Common myeloid progenitor, CD34-positive (primary cell): ENCODE measurements around the gene CCDC50.

Source experiments
- CTCF ChIA-PET: fragments of 350-600 bp; sonication (Branson Sonifier 250); formaldehyde crosslinking; loops from one replicate; lab custom pipeline; 2021; ENCODE audit warnings: antibody characterized with exemption; lab: Charles Lee
- POLR2A ChIA-PET: fragments of 350-600 bp; sonication (Branson Sonifier 250); formaldehyde crosslinking; loops from one replicate; lab custom pipeline; 2021; ENCODE audit warnings: antibody characterized with exemption; lab: Charles Lee
- DNase-seq, 3 donors: peaks; one replicate each; pipeline versions ENCODE4 v3.0.0 to v3.0.0-alpha.2; 2013
- H3K27ac ChIP-seq, 2 experiments: 1 replicate in 1 of 2; 2 replicates in 1 of 2; pipeline ENCODE4 v1.7.0; 2013; ENCODE audit warnings: inconsistent platforms in 2 of 2, low read length in 2 of 2, mild to moderate bottlenecking in 2 of 2, low read depth in 1 of 2, moderate library complexity in 1 of 2; ENCODE audit not compliant: severe bottlenecking in 2 of 2, insufficient read depth in 1 of 2, poor library complexity in 1 of 2
- H3K27me3 ChIP-seq, 5 experiments: replicated peaks in 2 of 5; 1 replicate in 3 of 5; 2 replicates in 2 of 5; pipeline versions ENCODE4 v1.6.1 to v1.7.0; 2013; ENCODE audit warnings: low read length in 4 of 5, mild to moderate bottlenecking in 2 of 5, moderate library complexity in 2 of 5, inconsistent platforms in 1 of 5; ENCODE audit not compliant: insufficient read depth in 5 of 5, control insufficient read depth in 4 of 5
- H3K36me3 ChIP-seq, 4 experiments: 1 replicate in 2 of 4; 2 replicates in 2 of 4; pipeline versions ENCODE4 v1.6.1 to v1.7.0; 2013; ENCODE audit warnings: low read length in 3 of 4, control low read depth in 1 of 4, mild to moderate bottlenecking in 1 of 4; ENCODE audit not compliant: control insufficient read depth in 4 of 4, insufficient read depth in 4 of 4
- H3K4me1 ChIP-seq, 4 experiments: 1 replicate in 3 of 4; 2 replicates in 1 of 4; pipeline versions ENCODE4 v1.6.1 to v1.7.1; 2013; ENCODE audit warnings: low read length in 3 of 4, mild to moderate bottlenecking in 3 of 4, control low read depth in 1 of 4, inconsistent platforms in 1 of 4, moderate library complexity in 1 of 4; ENCODE audit not compliant: control insufficient read depth in 4 of 4, insufficient read depth in 4 of 4; ENCODE audit errors: control extremely low read depth in 1 of 4
- H3K4me3 ChIP-seq, 7 experiments: 1 replicate in 4 of 7; 2 replicates in 3 of 7; pipeline versions ENCODE4 v1.5.1 to v1.7.0; 2013; ENCODE audit warnings: mild to moderate bottlenecking in 7 of 7, low read length in 6 of 7, moderate library complexity in 6 of 7, inconsistent platforms in 2 of 7, low read depth in 2 of 7, control low read depth in 1 of 7; ENCODE audit not compliant: insufficient read depth in 4 of 7, control insufficient read depth in 1 of 7; ENCODE audit errors: extremely low read depth in 1 of 7
- H3K9me3 ChIP-seq, 5 experiments: 1 replicate in 4 of 5; 2 replicates in 1 of 5; pipeline versions ENCODE4 v1.6.1 to v1.7.1; 2013; ENCODE audit warnings: low read length in 4 of 5, mild to moderate bottlenecking in 2 of 5, inconsistent platforms in 1 of 5, low read depth in 1 of 5, moderate library complexity in 1 of 5; ENCODE audit not compliant: control insufficient read depth in 4 of 5, insufficient read depth in 2 of 5; ENCODE audit errors: control extremely low read depth in 1 of 5
- WGBS: methylation state at CpG from one replicate; pipeline ENCODE4 v1.1.5; 2013; ENCODE audit not compliant: insufficient coverage; 5-methylcytosine and 5-hydroxymethylcytosine counted together

Gene CCDC50

GRCh38 chr3:191363221-191363620, 34.0 kb downstream of the CCDC50 start:
- peaks cover 0 to 2% (median 0%) of the 10 kb centered on the region in 4 experiments for H3K4me1 ChIP-seq
- ChIA-PET CTCF (no interaction called here), POLR2A (no interaction called here)
- DNase-seq = no peak
- H3K27ac ChIP-seq = no peak overlapping the region
- H3K36me3 ChIP-seq = peaks cover 0 to 25% (median 6%) of the 10 kb centered on the region in 4 experiments
- H3K4me3 ChIP-seq = no peak overlapping the region
- WGBS = 96% methylated on average over 4 of the region's 4 CpGs
- H3K9me3 ChIP-seq = no peaks in the 10 kb centered on the region
- H3K27me3 ChIP-seq = no peaks in the 10 kb centered on the region

- ChIA-PET CTCF (interaction anchor here (0.7 to 1.4 kb wide), 2 partner anchors 17 to 28 kb away, joined by 3 read pairs; no protein-coding TSS in a partner anchor), POLR2A (no interaction called here)
- H3K4me1 ChIP-seq = peaks cover 0 to 2% (median under 1%) of the 10 kb centered on the region in 4 experiments
- DNase-seq = no peak
- H3K4me3 ChIP-seq = no peak overlapping the region
- WGBS = no CpG with 5 or more reads among the region's 2 CpGs
- no peak overlapping the region for H3K27ac ChIP-seq
- H3K9me3 ChIP-seq = no peaks in the 10 kb centered on the region
- peaks cover 0 to 14% (median 0%) of the 10 kb centered on the region in 4 experiments for H3K36me3 ChIP-seq
- H3K27me3 ChIP-seq = no peaks in the 10 kb centered on the region
Measured at GRCh38 chr3:191366675-191367074, 37.5 kb downstream of the CCDC50 start.

- CTCF ChIA-PET = interaction anchor here (1.5 kb wide), 1 partner anchor 11 kb away, joined by 3 read pairs; no protein-coding TSS in a partner anchor
- no peak overlapping the region for H3K4me3 ChIP-seq
- no peak overlapping the region for H3K27ac ChIP-seq
- H3K27me3 ChIP-seq = no peaks in the 10 kb centered on the region
- no peaks in the 10 kb centered on the region for H3K9me3 ChIP-seq
- peaks cover 0 to 5% (median 0%) of the 10 kb centered on the region in 4 experiments for H3K36me3 ChIP-seq
- no peak for DNase-seq
- POLR2A ChIA-PET = no interaction called here
- 94% methylated on average over 3 of the region's 5 CpGs for WGBS
- H3K4me1 ChIP-seq = peaks cover 0 to 8% (median 4%) of the 10 kb centered on the region in 4 experiments
Measured at GRCh38 chr3:191368755-191369615, 39.8 kb downstream of the CCDC50 start.

GRCh38 chr3:191369616-191370010, 40.4 kb downstream of the CCDC50 start:
- ChIA-PET CTCF (no interaction called here), POLR2A (no interaction called here)
- Histone ChIP-seq H3K4me1 (peaks cover 0 to 8% (median 4%) of the 10 kb centered on the region in 4 experiments), H3K4me3 (no peak overlapping the region), H3K9me3 (no peaks in the 10 kb centered on the region), H3K36me3 (peaks cover 0 to 5% (median 0%) of the 10 kb centered on the region in 4 experiments), H3K27ac (no peak overlapping the region), H3K27me3 (no peaks in the 10 kb centered on the region)
- no peak for DNase-seq
- no CpG with 5 or more reads among the region's 2 CpGs for WGBS

- DNase-seq = peak in 2 of 3 donors; percentile 8 to 33
- Histone ChIP-seq H3K36me3 (peaks cover 0 to 13% (median 0%) of the 10 kb centered on the region in 4 experiments), H3K27ac (no peak overlapping the region), H3K9me3 (no peaks in the 10 kb centered on the region), H3K4me3 (no peak overlapping the region), H3K4me1 (peaks cover 0 to 8% (median 3%) of the 10 kb centered on the region in 4 experiments), H3K27me3 (no peaks in the 10 kb centered on the region)
- ChIA-PET CTCF (no interaction called here), POLR2A (no interaction called here)
- WGBS = 88% methylated on average over 1 of the region's 2 CpGs
Measured at GRCh38 chr3:191372122-191372521, 42.9 kb downstream of the CCDC50 start.

- Histone ChIP-seq H3K4me3 (no peak overlapping the region), H3K27ac (no peak overlapping the region), H3K36me3 (peaks cover 0 to 13% (median 0%) of the 10 kb centered on the region in 4 experiments), H3K9me3 (no peaks in the 10 kb centered on the region), H3K4me1 (peaks cover 0 to 8% (median 3%) of the 10 kb centered on the region in 4 experiments), H3K27me3 (no peaks in the 10 kb centered on the region)
- no CpG with 5 or more reads among the region's 4 CpGs for WGBS
- POLR2A ChIA-PET = no interaction called here
- CTCF ChIA-PET = interaction anchor here (1.6 kb wide), 1 partner anchor 9 kb away, joined by 5 read pairs; no protein-coding TSS in a partner anchor
- no peak for DNase-seq
Measured at GRCh38 chr3:191373327-191373726, 44.1 kb downstream of the CCDC50 start.
